Activated naive CD4-positive, alpha-beta T cell (primary cell): ENCODE measurements around the gene SPRING1.
"Not testable (repeated sequence)": the region's sequence is repeated elsewhere in the genome, so short reads cannot be mapped to it uniquely, and the experiment has no call there.

Experiments
- DNase-seq, 4 experiments: peaks; one replicate each; lab custom pipeline; 2025; lab: John Stamatoyannopoulos, UW

The SPRING1 gene

GRCh38 chr12:116737774-116738657, at the start of gene SPRING1, which contains the start of gene RNFT2:
SPRING1 (minus strand) TSS chr12:116738069; CDS start chr12:116737900, 169 bp downstream.
RNFT2 (plus strand) TSS chr12:116738315; CDS start chr12:116740498, 2,183 bp downstream.
- peak; percentile 93 to 98 (median 96) for DNase-seq

GRCh38 chr12:116784238-116784612, 46.4 kb upstream of the SPRING1 start:
- no peak for DNase-seq

GRCh38 chr12:116783525-116784237, 45.8 kb upstream of the SPRING1 start:
- no peak for DNase-seq

- no peak for DNase-seq
These were observed 43.1 kb upstream of the SPRING1 start for GRCh38 chr12:116780942-116781341.

- no peak for DNase-seq
These were observed 41.7 kb upstream of the SPRING1 start for GRCh38 chr12:116779597-116779996.

GRCh38 chr12:116777245-116777644, 39.4 kb upstream of the SPRING1 start:
- DNase-seq = no peak

GRCh38 chr12:116774020-116774419, 36.2 kb upstream of the SPRING1 start:
- no peak for DNase-seq

- no peak for DNase-seq
These were observed 35.4 kb upstream of the SPRING1 start for GRCh38 chr12:116773276-116773731.

- no peak for DNase-seq
These were observed 33.8 kb upstream of the SPRING1 start for GRCh38 chr12:116771651-116772050.

- no peak for DNase-seq
These were observed 28.9 kb upstream of the SPRING1 start for GRCh38 chr12:116766746-116767145.

- no peak for DNase-seq
These were observed 28.4 kb upstream of the SPRING1 start for GRCh38 chr12:116766285-116766684.

GRCh38 chr12:116765271-116765670, 27.4 kb upstream of the SPRING1 start:
- no peak for DNase-seq

GRCh38 chr12:116761499-116761898, 23.6 kb upstream of the SPRING1 start:
- no peak for DNase-seq

- DNase-seq = no peak
These were observed 22.8 kb upstream of the SPRING1 start for GRCh38 chr12:116760622-116761020.

- no peak for DNase-seq
These were observed 22.1 kb upstream of the SPRING1 start for GRCh38 chr12:116759783-116760621.

GRCh38 chr12:116754783-116755182, 16.9 kb upstream of the SPRING1 start:
- DNase-seq = not testable (repeated sequence)

- DNase-seq = not testable (repeated sequence)
These were observed 16.2 kb upstream of the SPRING1 start for GRCh38 chr12:116754097-116754496.

GRCh38 chr12:116750298-116750697, 12.4 kb upstream of the SPRING1 start:
- no peak for DNase-seq

GRCh38 chr12:116749884-116750283, 12.0 kb upstream of the SPRING1 start:
- DNase-seq = no peak

- DNase-seq = no peak
These were observed 7.7 kb upstream of the SPRING1 start for GRCh38 chr12:116745554-116745953.

- DNase-seq = no peak
These were observed 6.9 kb upstream of the SPRING1 start for GRCh38 chr12:116744766-116745165.

- not testable (repeated sequence) for DNase-seq
These were observed 4.9 kb upstream of the SPRING1 start for GRCh38 chr12:116742787-116743186.
